ENCODE results near the gene PTPRC.

The PTPRC gene

GRCh38 chr1:198730952-198731351, 92.1 kb downstream of the PTPRC start:
- Histone ChIP-seq H3K4me3 (ENCODE audit: low read depth, low read length) (no peak overlapping the region), H3K27ac (ENCODE audit: extremely low read depth, low read depth, low read length) (no peak overlapping the region), H3K4me1 (ENCODE audit: control insufficient read depth, insufficient read depth, low read length) (no peaks in the 10 kb centered on the region), H3K9me3 (ENCODE audit: control insufficient read depth, insufficient read depth, low read depth, low read length) (no peaks in the 10 kb centered on the region), H3K36me3 (ENCODE audit: control insufficient read depth in 2 of 2, insufficient read depth in 1 of 2, low read length in 2 of 2) (no peaks in the 10 kb centered on the region)
- ChIA-PET POLR2A (no interaction called here), CTCF (no interaction called here)
- TF ChIP-seq ZNF670 (tag by site-specific recombination; IDR thresholded peaks at IDR 0.05; ENCODE audit: low read depth) (no peak), ZNF121 (tag by site-specific recombination; IDR thresholded peaks at IDR 0.05) (no peak), HOXA7 (CRISPR knock-in tag; IDR thresholded peaks at IDR 0.05; ENCODE audit: borderline replicate concordance) (no peak), BCL11A (tag by site-specific recombination; IDR thresholded peaks at IDR 0.05; ENCODE audit: low read depth) (no peak), ZNF292 (tag by site-specific recombination; IDR thresholded peaks at IDR 0.05; ENCODE audit: borderline replicate concordance, low read depth) (no peak), ZNF2 (tag by site-specific recombination; IDR thresholded peaks at IDR 0.05) (no peak), ZNF133 (tag by site-specific recombination; IDR thresholded peaks at IDR 0.05) (no peak), ZEB2 (tag by site-specific recombination; IDR thresholded peaks at IDR 0.05) (no peak), ZNF175 (tag by site-specific recombination; IDR thresholded peaks at IDR 0.05) (no peak), ZFP37 (tag by site-specific recombination; IDR thresholded peaks at IDR 0.05) (no peak), ATF2 (tag by site-specific recombination; IDR thresholded peaks at IDR 0.05; ENCODE audit: low read depth) (no peak), KLF9 (tag by site-specific recombination; IDR thresholded peaks at IDR 0.05; ENCODE audit: low read depth) (no peak), SP3 (tag by site-specific recombination; IDR thresholded peaks at IDR 0.05) (no peak), ZNF404 (tag by site-specific recombination; IDR thresholded peaks at IDR 0.05) (no peak)

- H3K27ac ChIP-seq (ENCODE audit: extremely low read depth, low read depth, low read length) = no peak overlapping the region
- no peaks in the 10 kb centered on the region for H3K36me3 ChIP-seq (ENCODE audit: control insufficient read depth in 2 of 2, insufficient read depth in 1 of 2, low read length in 2 of 2)
- POLR2A ChIA-PET = no interaction called here
- no peaks in the 10 kb centered on the region for H3K9me3 ChIP-seq (ENCODE audit: control insufficient read depth, insufficient read depth, low read depth, low read length)
- no peak overlapping the region for H3K4me3 ChIP-seq (ENCODE audit: low read depth, low read length)
- CTCF ChIA-PET = no interaction called here
- H3K4me1 ChIP-seq (ENCODE audit: control insufficient read depth, insufficient read depth, low read length) = no peaks in the 10 kb centered on the region
- TF ChIP-seq GLIS1 (tag by site-specific recombination; IDR thresholded peaks at IDR 0.05) (no peak), ZNF670 (tag by site-specific recombination; IDR thresholded peaks at IDR 0.05; ENCODE audit: low read depth) (no peak), ZNF214 (tag by site-specific recombination; IDR thresholded peaks at IDR 0.05; ENCODE audit: borderline replicate concordance) (no peak), ZNF184 (tag by site-specific recombination; IDR thresholded peaks at IDR 0.05) (no peak), ZNF148 (tag by site-specific recombination; IDR thresholded peaks at IDR 0.05; ENCODE audit: borderline replicate concordance) (no peak), ZNF248 (tag by site-specific recombination; IDR thresholded peaks at IDR 0.05) (no peak), MZF1 (tag by site-specific recombination; IDR thresholded peaks at IDR 0.05; ENCODE audit: borderline replicate concordance) (no peak), ZBTB48 (tag by site-specific recombination; IDR thresholded peaks at IDR 0.05) (no peak), ZNF19 (tag by site-specific recombination; IDR thresholded peaks at IDR 0.05; ENCODE audit: low read depth) (no peak), ZNF654 (tag by site-specific recombination; IDR thresholded peaks at IDR 0.05; ENCODE audit: low read depth) (no peak), ZNF292 (tag by site-specific recombination; IDR thresholded peaks at IDR 0.05; ENCODE audit: borderline replicate concordance, low read depth) (no peak), ZNF837 (tag by site-specific recombination; IDR thresholded peaks at IDR 0.05) (no peak), ZNF266 (tag by site-specific recombination; IDR thresholded peaks at IDR 0.05; ENCODE audit: low read depth) (no peak), ZNF658 (tag by site-specific recombination; IDR thresholded peaks at IDR 0.05) (no peak), SP3 (tag by site-specific recombination; IDR thresholded peaks at IDR 0.05) (no peak), ZNF623 (tag by site-specific recombination; IDR thresholded peaks at IDR 0.05) (no peak), ZNF629 (tag by site-specific recombination; IDR thresholded peaks at IDR 0.05) (no peak), ZNF404 (tag by site-specific recombination; IDR thresholded peaks at IDR 0.05) (no peak), ZNF558 (tag by site-specific recombination; IDR thresholded peaks at IDR 0.05) (no peak)
Measured at GRCh38 chr1:198734323-198735008, 95.6 kb downstream of the PTPRC start.
